Measurements from ENCODE around the gene EPHB1. TPM values are rescaled to one million over a fixed set of nuclear protein-coding genes. Genes with fewer than 3 reads are reported as not detected.
"Not testable (repeated sequence)": the region's sequence is repeated elsewhere in the genome, so short reads cannot be mapped to it uniquely, and the experiment has no call there.

The EPHB1 gene
- total RNA-seq, 1 donor from 2014 or later: 8.1 TPM

- intact Hi-C loops (cut with micrococcal nuclease): no loop called here
These were observed 18.5 kb upstream of the EPHB1 start for GRCh38 chr3:134776518-134776917.

GRCh38 chr3:134777341-134777740 is 17.7 kb upstream of the EPHB1 start:
- intact Hi-C loops (cut with micrococcal nuclease): no loop called here

- intact Hi-C loops (cut with micrococcal nuclease): not testable (repeated sequence)
These were observed 6.8 kb upstream of the EPHB1 start for GRCh38 chr3:134788283-134788682.

GRCh38 chr3:134790065-134790464 is 5.0 kb upstream of the EPHB1 start:
- intact Hi-C loops (cut with micrococcal nuclease): loop anchor here (10.0 kb wide), 2 partner anchors 1175 to 1405 kb away; partner anchors contain the start of genes MSL2 and PPP2R3A

- intact Hi-C loops (cut with micrococcal nuclease): loop anchor here (10.0 kb wide), 2 partner anchors 1173 to 1403 kb away; partner anchors contain the start of genes MSL2 and PPP2R3A
These were observed 3.1 kb upstream of the EPHB1 start for GRCh38 chr3:134791992-134792391.

- intact Hi-C loops (cut with micrococcal nuclease): loop anchor here (10.0 kb wide), 2 partner anchors 1172 to 1402 kb away; partner anchors contain the start of genes MSL2 and PPP2R3A
These were observed 2.4 kb upstream of the EPHB1 start for GRCh38 chr3:134792700-134793099.

- intact Hi-C loops (cut with micrococcal nuclease): loop anchor here (10.0 kb wide), 2 partner anchors 1171 to 1401 kb away; partner anchors contain the start of genes MSL2 and PPP2R3A
These were observed 1.5 kb upstream of the EPHB1 start for GRCh38 chr3:134793562-134793961.

GRCh38 chr3:134794323-134794722 is 737 bp upstream of the EPHB1 start:
- intact Hi-C loops (cut with micrococcal nuclease): loop anchor here (2.0 to 10.0 kb wide), 4 partner anchors 342 to 1400 kb away; partner anchors contain the start of genes MSL2 and PPP2R3A

GRCh38 chr3:134795746-134796280 is 753 bp downstream of the EPHB1 start:
- intact Hi-C loops (cut with micrococcal nuclease): loop anchor here (1.0 to 10.0 kb wide), 9 partner anchors 7 to 1399 kb away; partner anchors contain the start of genes MSL2 and PPP2R3A

GRCh38 chr3:134796281-134797056 is 1.4 kb downstream of the EPHB1 start:
- intact Hi-C loops (cut with micrococcal nuclease): loop anchor here (1.0 to 10.0 kb wide), 3 partner anchors 180 to 1398 kb away; partner anchors contain the start of genes MSL2 and PPP2R3A

GRCh38 chr3:134797057-134797740 is 2.1 kb downstream of the EPHB1 start:
- intact Hi-C loops (cut with micrococcal nuclease): loop anchor here (10.0 kb wide), 2 partner anchors 1168 to 1398 kb away; partner anchors contain the start of genes MSL2 and PPP2R3A

- intact Hi-C loops (cut with micrococcal nuclease): loop anchor here (10.0 kb wide), 2 partner anchors 1167 to 1397 kb away; partner anchors contain the start of genes MSL2 and PPP2R3A
These were observed 2.8 kb downstream of the EPHB1 start for GRCh38 chr3:134797741-134798451.

GRCh38 chr3:134798681-134799311 is 3.7 kb downstream of the EPHB1 start:
- intact Hi-C loops (cut with micrococcal nuclease): loop anchor here (10.0 kb wide), 2 partner anchors 1166 to 1396 kb away; partner anchors contain the start of genes MSL2 and PPP2R3A

- intact Hi-C loops (cut with micrococcal nuclease): loop anchor here (10.0 kb wide), 2 partner anchors 1165 to 1395 kb away; partner anchors contain the start of genes MSL2 and PPP2R3A
These were observed 4.3 kb downstream of the EPHB1 start for GRCh38 chr3:134799393-134799792.

GRCh38 chr3:134801204-134801958 is 6.3 kb downstream of the EPHB1 start:
- intact Hi-C loops (cut with micrococcal nuclease): loop anchor here (10.0 kb wide), 1 partner anchor 1453 kb away; the partner anchor contains the start of gene PCCB

GRCh38 chr3:134802428-134803050 is 7.5 kb downstream of the EPHB1 start:
- intact Hi-C loops (cut with micrococcal nuclease): loop anchor here (1.0 to 10.0 kb wide), 5 partner anchors 7 to 1452 kb away; partner anchors contain the start of genes CEP63, EPHB1 and PCCB

- intact Hi-C loops (cut with micrococcal nuclease): loop anchor here (1.0 to 10.0 kb wide), 5 partner anchors 8 to 1452 kb away; partner anchors contain the start of genes CEP63, EPHB1 and PCCB
These were observed 8.0 kb downstream of the EPHB1 start for GRCh38 chr3:134803051-134803505.

- intact Hi-C loops (cut with micrococcal nuclease): loop anchor here (1.0 to 10.0 kb wide), 5 partner anchors 8 to 1451 kb away; partner anchors contain the start of genes CEP63, EPHB1 and PCCB
These were observed 8.6 kb downstream of the EPHB1 start for GRCh38 chr3:134803652-134804051.

Measured in T-helper 1 cell treated with Interleukin-12 subunit alpha and Interleukin-12 subunit beta and Interleukin-4 antibody, amounts not matched to agents 30 ng/mL and 1 ng/mL, for 36 hours (primary cell).